ENCODE data around the gene ABO. TPM values are rescaled to one million over a fixed set of nuclear protein-coding genes. Genes with fewer than 3 reads are reported as not detected.
A peak's percentile ranks its signal among the peaks of the same experiment; 100 is the strongest.
"Not testable (repeated sequence)": the region's sequence is repeated elsewhere in the genome, so short reads cannot be mapped to it uniquely, and the experiment has no call there.

ABO gene
- total RNA-seq, 1 donor from 2014 or later: 0.03 TPM

GRCh38 chr9:133294257-133294656 is 19.3 kb upstream of the ABO start:
- ATAC-seq (no peak), DNase-seq (ENCODE audit: low spot score) (no peak)

- DNase-seq (ENCODE audit: low spot score) (no peak), ATAC-seq (no peak)
Observed at GRCh38 chr9:133290751-133291302, 15.8 kb upstream of the ABO start.

GRCh38 chr9:133286523-133286922 is 11.5 kb upstream of the ABO start:
- DNase-seq (ENCODE audit: low spot score) (no peak), ATAC-seq (no peak)

GRCh38 chr9:133285252-133285775 is 10.3 kb upstream of the ABO start:
- DNase-seq (ENCODE audit: low spot score) (peak; percentile 29), ATAC-seq (no peak)

GRCh38 chr9:133284362-133284761 is 9.4 kb upstream of the ABO start:
- DNase-seq (ENCODE audit: low spot score) (peak; percentile 10), ATAC-seq (no peak)

- peak; percentile 6 for DNase-seq (ENCODE audit: low spot score)
- not testable (repeated sequence) for ATAC-seq
Observed at GRCh38 chr9:133283255-133284032, 8.4 kb upstream of the ABO start.

DNA sequence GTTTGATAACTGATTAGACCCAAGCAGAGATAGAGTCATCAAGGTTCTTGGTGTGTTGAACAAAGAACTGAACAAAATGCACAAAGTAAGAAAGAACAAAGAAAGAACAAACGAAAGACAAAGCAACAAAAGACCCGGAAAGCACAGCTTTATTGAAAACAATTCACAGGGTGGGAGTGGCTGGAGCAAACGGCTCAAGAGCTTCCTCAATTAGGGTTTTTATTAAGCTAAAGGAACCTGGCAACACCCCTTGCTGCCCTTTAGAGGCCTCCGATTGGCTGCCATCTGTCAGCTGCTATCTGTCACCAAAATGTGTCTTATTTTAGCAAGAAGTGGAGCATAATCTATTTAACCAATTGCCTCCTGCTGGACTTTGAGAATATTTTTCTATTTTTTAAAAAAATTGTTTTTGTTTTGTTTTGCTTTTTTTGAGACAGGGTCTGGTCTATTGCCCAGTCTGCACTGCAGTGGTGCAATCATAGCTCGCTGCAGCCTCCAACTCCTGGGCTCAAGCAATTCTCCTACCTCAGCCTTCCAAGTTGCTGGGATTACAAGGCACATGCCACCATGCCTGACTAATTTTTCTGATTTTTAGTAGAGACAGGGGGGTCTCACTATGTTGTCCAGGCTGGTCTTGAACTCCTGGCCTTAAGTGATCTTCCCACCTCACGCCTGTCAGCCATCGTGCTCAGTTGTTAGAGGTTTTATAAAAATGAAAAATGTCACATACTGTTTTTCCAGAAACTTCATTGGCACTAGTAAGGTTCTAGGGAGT is 7.7 kb upstream of the ABO start:
- peak; percentile 14 for DNase-seq (ENCODE audit: low spot score)
- ATAC-seq: no peak

- DNase-seq (ENCODE audit: low spot score) (no peak), ATAC-seq (no peak)
Observed at GRCh38 chr9:133280392-133280791, 5.4 kb upstream of the ABO start.

DNA sequence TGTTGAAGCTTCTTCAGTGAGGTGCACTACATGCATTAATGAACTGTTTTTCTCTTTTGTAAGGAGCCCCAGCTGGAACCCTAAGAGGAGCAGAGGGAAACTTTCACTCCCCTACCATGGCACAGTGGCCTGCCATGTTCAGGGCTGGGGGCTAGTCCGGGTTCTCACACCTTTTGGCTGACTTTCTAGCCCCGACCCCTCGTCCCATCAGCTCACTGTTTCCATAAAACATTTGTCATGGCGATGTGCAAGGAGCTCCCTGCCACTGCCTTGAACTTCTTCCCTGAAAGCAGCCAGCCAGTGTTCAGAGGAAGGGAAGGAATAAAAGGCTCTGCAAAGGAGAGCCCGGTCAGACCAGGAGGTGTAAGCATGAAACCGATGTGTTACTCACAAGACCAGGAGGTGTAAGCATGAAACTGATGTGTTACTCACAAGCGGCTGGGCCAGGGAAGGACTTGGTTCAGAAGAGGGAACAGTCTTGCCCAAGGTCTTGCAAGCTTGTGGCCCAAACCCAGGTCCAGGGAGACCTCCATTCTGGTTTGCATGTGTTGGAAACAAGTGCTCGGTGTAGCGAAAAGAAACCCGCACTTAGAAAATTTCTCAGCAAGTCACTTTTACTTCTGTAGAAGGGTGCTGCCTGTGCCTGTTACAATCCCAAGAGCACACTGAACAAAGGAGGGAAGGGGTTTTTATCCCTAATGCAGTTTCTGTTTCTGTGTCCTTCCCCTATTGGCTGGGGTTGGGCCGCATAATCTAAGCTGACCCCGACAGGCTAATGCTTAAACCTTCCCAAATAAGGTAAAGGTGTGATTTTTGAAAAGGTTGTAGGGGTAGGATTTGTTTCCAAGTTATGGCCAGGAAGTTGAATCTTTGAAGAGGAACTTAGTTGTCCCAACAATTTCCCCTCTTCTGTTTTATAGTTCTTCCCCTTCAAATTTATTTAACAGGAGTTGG is 3.4 kb upstream of the ABO start:
- DNase-seq (ENCODE audit: low spot score): peak; percentile 26
- ATAC-seq: no peak

DNA sequence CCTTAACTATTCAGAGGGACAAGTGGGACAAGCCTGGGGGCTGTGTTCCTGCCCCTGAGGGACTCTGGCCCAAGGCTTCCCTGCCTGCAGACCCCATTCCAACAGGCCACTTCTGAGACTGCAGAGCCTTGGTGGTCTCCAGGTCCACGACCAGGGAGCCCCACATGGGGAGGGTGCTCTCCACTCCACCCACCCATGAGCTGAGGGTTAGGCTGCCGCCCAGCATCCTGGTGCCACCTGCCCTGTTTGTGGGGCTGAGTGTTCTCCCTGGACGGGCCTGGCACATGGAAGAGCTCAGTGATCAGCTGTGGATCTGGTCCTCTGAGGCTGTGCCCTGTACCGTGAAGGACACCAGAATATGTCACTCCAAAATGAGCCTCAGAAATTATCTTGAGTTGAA is 2.5 kb upstream of the ABO start:
- DNase-seq (ENCODE audit: low spot score): peak; percentile 31
- no peak for ATAC-seq

DNA sequence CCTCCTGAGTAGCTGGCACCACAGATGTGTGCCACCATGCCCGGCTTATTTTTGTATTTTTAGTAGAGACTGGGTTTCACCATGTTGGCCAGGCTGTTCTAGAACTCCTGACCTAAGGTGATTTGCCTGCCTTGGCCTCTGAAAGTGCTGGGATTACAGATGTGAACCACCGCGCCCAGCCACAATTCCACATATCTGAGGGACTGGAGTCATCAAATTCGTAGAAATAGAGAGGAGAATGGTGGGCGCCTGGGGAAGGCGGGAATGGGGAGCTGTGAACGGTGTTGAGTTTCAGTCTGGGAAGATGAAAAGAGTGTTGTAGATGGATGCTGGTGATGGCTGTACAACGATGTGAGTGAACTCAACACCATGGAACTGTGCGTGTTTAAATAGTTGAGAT is 1.9 kb upstream of the ABO start:
- DNase-seq (ENCODE audit: low spot score) (peak; percentile 6), ATAC-seq (no peak)

DNA sequence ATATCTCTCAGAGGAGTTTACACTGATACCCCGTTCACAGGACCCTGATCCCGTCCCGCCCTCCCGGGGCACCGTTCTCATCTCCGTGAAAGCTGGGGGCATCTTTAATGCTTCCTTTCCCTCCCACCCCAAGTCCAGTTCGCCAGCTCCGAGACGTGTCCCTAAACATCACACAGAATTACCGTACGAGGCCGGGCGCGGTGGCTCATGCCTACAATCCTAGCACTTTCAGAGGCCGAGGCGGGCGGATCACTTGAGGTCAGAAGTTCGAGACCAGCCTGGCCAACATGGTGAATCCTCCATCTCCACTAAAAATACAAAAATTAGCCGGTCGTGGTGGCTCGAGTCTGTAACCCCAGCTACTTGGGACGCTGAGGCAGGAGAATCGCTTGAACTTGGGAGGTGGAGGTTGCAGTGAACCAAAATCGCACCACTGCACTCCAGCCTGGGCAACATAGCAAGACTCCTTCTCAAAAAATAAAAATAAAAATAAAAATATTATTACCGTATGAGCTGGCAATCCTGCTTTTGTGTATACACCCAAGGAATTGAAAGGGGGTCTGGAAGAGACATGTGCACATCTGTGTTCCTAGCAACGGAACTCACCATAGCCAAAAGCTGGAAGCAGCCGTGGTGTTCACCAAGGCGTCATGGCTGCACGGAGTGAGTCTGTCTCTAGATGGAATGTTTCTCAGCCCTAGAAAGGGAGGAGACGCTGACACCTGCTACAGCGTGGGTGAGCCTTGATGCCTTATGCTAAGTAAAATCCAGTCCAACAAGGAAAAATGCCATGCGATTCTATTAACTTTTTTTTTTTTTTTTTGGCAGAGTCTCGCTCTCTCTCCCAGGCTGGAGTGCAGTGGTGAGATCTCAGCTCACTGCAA is 1.2 kb upstream of the ABO start:
- no peak for ATAC-seq
- DNase-seq (ENCODE audit: low spot score): peak; percentile 27

GRCh38 chr9:133274236-133275104 is 531 bp downstream of the ABO start:
- no peak for ATAC-seq
- DNase-seq (ENCODE audit: low spot score): peak; percentile 38

- ATAC-seq (no peak), DNase-seq (ENCODE audit: low spot score) (no peak)
Observed at GRCh38 chr9:133273819-133274218, 1.2 kb downstream of the ABO start.

DNA sequence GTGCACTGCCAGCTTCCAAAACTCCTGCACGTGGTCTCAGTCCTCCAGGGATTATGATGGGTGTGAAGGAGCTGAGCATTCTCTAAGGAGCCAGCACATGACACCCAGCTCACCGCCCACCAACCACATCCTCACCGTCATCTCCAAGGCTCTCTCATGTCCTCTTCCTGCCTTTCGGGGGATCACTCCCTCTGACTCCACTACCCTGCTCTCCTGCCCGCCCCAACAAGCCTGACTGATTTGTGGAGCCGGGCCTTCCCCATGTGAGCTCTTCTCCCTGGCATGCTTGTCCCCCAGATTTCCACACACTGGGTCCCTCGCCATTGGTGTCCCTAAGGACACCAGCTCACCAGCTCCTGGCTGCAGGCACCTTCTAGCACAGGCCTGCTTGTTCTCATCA is 1.9 kb downstream of the ABO start:
- ATAC-seq (no peak), DNase-seq (ENCODE audit: low spot score) (peak; percentile 24)

DNA sequence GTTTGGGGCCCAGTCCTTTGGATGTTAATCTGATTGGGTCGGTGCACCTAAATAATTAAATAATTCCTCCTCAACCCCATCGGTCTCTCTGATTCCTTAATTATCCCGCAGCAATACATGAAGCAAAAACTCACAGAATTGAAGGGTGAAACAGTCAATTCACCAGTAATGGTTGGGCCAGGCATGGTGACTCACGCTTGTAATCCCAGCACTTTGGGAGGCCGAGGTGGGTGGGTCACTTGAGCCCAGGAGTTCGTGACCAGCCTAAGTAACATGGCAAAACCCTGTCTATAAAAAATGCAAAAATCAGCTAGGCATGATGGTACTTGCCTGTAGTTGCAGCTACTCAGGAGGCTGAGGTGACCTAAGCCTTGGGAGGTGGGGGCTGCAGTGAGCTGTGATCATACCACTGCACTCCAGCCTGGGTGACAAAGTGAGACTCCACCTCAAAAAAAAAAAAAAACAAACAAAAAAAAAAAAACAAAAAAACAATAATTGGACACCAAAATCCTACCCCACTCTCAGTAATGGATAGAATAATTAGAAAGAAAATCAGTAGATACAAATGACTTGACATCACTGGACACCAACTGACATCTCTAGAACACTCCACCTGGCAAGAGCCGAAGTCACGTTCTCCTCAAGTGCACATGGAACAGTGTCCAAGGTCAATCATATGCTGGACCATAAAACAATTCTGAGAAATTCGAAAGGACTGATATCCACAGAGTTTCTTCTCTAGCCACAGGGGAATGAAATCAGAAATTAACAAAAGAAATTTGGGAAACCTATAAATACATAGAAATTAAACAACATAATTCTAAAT is 5.3 kb downstream of the ABO start:
- DNase-seq (ENCODE audit: low spot score) (no peak), ATAC-seq (no peak)

GRCh38 chr9:133269136-133269535 is 5.9 kb downstream of the ABO start:
- not testable (repeated sequence) for ATAC-seq; DNase-seq (ENCODE audit: low spot score)
